ENCODE data around the gene PAXIP1.

GRCh38 chr7:154985230-154985629 lies 17.7 kb downstream of the PAXIP1 start:
- TF ChIP-seq, protein P1, sequence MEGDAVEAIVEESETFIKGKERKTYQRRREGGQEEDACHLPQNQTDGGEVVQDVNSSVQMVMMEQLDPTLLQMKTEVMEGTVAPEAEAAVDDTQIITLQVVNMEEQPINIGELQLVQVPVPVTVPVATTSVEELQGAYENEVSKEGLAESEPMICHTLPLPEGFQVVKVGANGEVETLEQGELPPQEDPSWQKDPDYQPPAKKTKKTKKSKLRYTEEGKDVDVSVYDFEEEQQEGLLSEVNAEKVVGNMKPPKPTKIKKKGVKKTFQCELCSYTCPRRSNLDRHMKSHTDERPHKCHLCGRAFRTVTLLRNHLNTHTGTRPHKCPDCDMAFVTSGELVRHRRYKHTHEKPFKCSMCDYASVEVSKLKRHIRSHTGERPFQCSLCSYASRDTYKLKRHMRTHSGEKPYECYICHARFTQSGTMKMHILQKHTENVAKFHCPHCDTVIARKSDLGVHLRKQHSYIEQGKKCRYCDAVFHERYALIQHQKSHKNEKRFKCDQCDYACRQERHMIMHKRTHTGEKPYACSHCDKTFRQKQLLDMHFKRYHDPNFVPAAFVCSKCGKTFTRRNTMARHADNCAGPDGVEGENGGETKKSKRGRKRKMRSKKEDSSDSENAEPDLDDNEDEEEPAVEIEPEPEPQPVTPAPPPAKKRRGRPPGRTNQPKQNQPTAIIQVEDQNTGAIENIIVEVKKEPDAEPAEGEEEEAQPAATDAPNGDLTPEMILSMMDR (IDR thresholded peaks at IDR 0.05), result no peak
- TF ChIP-seq POLR2A (IDR thresholded peaks at IDR 0.05) (no peak), EP300 (IDR thresholded peaks at IDR 0.05) (no peak)

All from ovary (tissue), 3 donors.